ENCODE data around the gene SCOC.

The SCOC gene

DNA sequence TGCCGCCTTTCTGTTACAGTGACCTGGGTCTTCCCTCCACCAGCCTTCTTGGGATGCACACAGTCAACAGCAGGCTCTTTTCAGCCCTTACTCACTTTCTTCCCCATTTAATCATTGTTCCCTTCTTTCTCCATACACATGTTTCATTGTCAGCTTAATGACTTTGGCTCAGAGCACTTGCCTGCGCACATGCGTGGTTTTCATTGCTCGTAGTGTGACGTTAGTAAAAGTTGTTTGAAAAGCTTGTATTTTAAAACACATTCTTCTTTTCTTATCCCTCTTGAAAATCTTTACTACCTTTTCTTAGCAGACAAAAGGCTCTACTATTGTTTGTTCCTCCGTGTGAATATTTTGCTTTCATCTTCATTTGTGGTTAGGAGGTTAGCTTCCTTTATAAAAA is 19.7 kb upstream of the SCOC start:
- ATAC-seq, result no peak
- TF ChIP-seq PPARA (CRISPR knock-in tag; IDR thresholded peaks at IDR 0.05; ENCODE audit: borderline replicate concordance) (no peak), TOX (CRISPR knock-in tag; IDR thresholded peaks at IDR 0.05; ENCODE audit: borderline replicate concordance) (no peak), SNAI2 (CRISPR knock-in tag; IDR thresholded peaks at IDR 0.05) (no peak), ZFP30 (CRISPR knock-in tag; IDR thresholded peaks at IDR 0.05) (no peak), TSHZ2 (CRISPR knock-in tag; IDR thresholded peaks at IDR 0.05) (no peak), ZNF70 (CRISPR knock-in tag; IDR thresholded peaks at IDR 0.05) (no peak), OSR1 (CRISPR knock-in tag; IDR thresholded peaks at IDR 0.05) (no peak), ZNF565 (CRISPR knock-in tag; conservative IDR thresholded peaks at IDR 0.05; ENCODE audit: low read depth) (no peak), TCF4 (CRISPR knock-in tag; IDR thresholded peaks at IDR 0.05; ENCODE audit: borderline replicate concordance) (no peak), ESRRG (CRISPR knock-in tag; IDR thresholded peaks at IDR 0.05) (no peak), ZC3H10 (CRISPR knock-in tag; IDR thresholded peaks at IDR 0.05) (no peak), CSRNP3 (CRISPR knock-in tag; IDR thresholded peaks at IDR 0.05) (no peak)

GRCh38 chr4:140355288-140355687 is 18.2 kb upstream of the SCOC start:
- TF ChIP-seq RARB (CRISPR knock-in tag; IDR thresholded peaks at IDR 0.05), result no peak
- TF ChIP-seq ZFP3 (CRISPR knock-in tag; IDR thresholded peaks at IDR 0.05), result no peak
- no peak for TF ChIP-seq CSRNP3 (CRISPR knock-in tag; IDR thresholded peaks at IDR 0.05)
- no peak for TF ChIP-seq OSR1 (CRISPR knock-in tag; IDR thresholded peaks at IDR 0.05)
- no peak for TF ChIP-seq ZFP30 (CRISPR knock-in tag; IDR thresholded peaks at IDR 0.05)
- no peak for TF ChIP-seq GLIS3 (CRISPR knock-in tag; IDR thresholded peaks at IDR 0.05)
- TF ChIP-seq ISL1 (CRISPR knock-in tag; IDR thresholded peaks at IDR 0.05), result no peak
- no peak for TF ChIP-seq PATZ1 (CRISPR knock-in tag; IDR thresholded peaks at IDR 0.05; ENCODE audit: borderline replicate concordance)
- no peak for TF ChIP-seq BACH2 (CRISPR knock-in tag; IDR thresholded peaks at IDR 0.05; ENCODE audit: borderline replicate concordance)
- no peak for TF ChIP-seq ARNTL (CRISPR knock-in tag; IDR thresholded peaks at IDR 0.05; ENCODE audit: borderline replicate concordance, low read depth)
- TF ChIP-seq PPARA (CRISPR knock-in tag; IDR thresholded peaks at IDR 0.05; ENCODE audit: borderline replicate concordance), result no peak
- TF ChIP-seq ESRRG (CRISPR knock-in tag; IDR thresholded peaks at IDR 0.05), result no peak
- TF ChIP-seq TCF4 (CRISPR knock-in tag; IDR thresholded peaks at IDR 0.05; ENCODE audit: borderline replicate concordance), result no peak
- no peak for TF ChIP-seq ZC3H10 (CRISPR knock-in tag; IDR thresholded peaks at IDR 0.05)
- TF ChIP-seq TSHZ2 (CRISPR knock-in tag; IDR thresholded peaks at IDR 0.05), result no peak

GRCh38 chr4:140357868-140358267 is 15.6 kb upstream of the SCOC start:
- no peak for ATAC-seq
- TF ChIP-seq GLIS3 (CRISPR knock-in tag; IDR thresholded peaks at IDR 0.05) (no peak), CSRNP3 (CRISPR knock-in tag; IDR thresholded peaks at IDR 0.05) (no peak), TSHZ2 (CRISPR knock-in tag; IDR thresholded peaks at IDR 0.05) (no peak), PPARA (CRISPR knock-in tag; IDR thresholded peaks at IDR 0.05; ENCODE audit: borderline replicate concordance) (no peak), TOX (CRISPR knock-in tag; IDR thresholded peaks at IDR 0.05; ENCODE audit: borderline replicate concordance) (no peak)
- TF ChIP-seq, protein P1, sequence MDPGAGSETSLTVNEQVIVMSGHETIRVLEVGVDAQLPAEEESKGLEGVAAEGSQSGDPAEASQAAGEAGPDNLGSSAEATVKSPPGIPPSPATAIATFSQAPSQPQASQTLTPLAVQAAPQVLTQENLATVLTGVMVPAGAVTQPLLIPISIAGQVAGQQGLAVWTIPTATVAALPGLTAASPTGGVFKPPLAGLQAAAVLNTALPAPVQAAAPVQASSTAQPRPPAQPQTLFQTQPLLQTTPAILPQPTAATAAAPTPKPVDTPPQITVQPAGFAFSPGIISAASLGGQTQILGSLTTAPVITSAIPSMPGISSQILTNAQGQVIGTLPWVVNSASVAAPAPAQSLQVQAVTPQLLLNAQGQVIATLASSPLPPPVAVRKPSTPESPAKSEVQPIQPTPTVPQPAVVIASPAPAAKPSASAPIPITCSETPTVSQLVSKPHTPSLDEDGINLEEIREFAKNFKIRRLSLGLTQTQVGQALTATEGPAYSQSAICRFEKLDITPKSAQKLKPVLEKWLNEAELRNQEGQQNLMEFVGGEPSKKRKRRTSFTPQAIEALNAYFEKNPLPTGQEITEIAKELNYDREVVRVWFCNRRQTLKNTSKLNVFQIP (CRISPR knock-in tag; IDR thresholded peaks at IDR 0.05; ENCODE audit: borderline replicate concordance, low read depth), result no peak

More at GRCh38 chr4:140355288-140355687, 18.2 kb upstream of the SCOC start:
- no peak for ATAC-seq

All from SK-N-SH treated with all-trans-retinoic acid at 6 μM for 48 hours (cell line).